Neural cell (in vitro differentiated cells): Measurements from ENCODE around the gene CPXM1.

ENCODE experiments used
- CTCF ChIP-seq: fragments of 450-650 bp; IDR thresholded peaks from 2 replicates; pipeline ENCODE4 v1.5.1; 2014; ENCODE audit warnings: antibody characterized with exemption, mild to moderate bottlenecking, moderate library complexity; ENCODE audit not compliant: poor library complexity, severe bottlenecking
- RAD21 ChIP-seq: fragments of 450-650 bp; conservative IDR thresholded peaks from 2 replicates; pipeline ENCODE4 v1.6.1; 2014; ENCODE audit warnings: antibody characterized with exemption, mild to moderate bottlenecking, moderate library complexity
- REST ChIP-seq: IDR thresholded peaks from 2 replicates; pipeline ENCODE4 v1.6.1; 2012; ENCODE audit warnings: borderline replicate concordance

- TF ChIP-seq CTCF (no peak), REST (no peak), RAD21 (no peak)
These were observed 28.9 kb upstream of the CPXM1 start for GRCh38 chr20:2829376-2829775.
